ENCODE data around the gene CXCR5.

The CXCR5 gene

GRCh38 chr11:118868659-118869058, 15.0 kb upstream of the CXCR5 start:
- TF ChIP-seq, protein P1, sequence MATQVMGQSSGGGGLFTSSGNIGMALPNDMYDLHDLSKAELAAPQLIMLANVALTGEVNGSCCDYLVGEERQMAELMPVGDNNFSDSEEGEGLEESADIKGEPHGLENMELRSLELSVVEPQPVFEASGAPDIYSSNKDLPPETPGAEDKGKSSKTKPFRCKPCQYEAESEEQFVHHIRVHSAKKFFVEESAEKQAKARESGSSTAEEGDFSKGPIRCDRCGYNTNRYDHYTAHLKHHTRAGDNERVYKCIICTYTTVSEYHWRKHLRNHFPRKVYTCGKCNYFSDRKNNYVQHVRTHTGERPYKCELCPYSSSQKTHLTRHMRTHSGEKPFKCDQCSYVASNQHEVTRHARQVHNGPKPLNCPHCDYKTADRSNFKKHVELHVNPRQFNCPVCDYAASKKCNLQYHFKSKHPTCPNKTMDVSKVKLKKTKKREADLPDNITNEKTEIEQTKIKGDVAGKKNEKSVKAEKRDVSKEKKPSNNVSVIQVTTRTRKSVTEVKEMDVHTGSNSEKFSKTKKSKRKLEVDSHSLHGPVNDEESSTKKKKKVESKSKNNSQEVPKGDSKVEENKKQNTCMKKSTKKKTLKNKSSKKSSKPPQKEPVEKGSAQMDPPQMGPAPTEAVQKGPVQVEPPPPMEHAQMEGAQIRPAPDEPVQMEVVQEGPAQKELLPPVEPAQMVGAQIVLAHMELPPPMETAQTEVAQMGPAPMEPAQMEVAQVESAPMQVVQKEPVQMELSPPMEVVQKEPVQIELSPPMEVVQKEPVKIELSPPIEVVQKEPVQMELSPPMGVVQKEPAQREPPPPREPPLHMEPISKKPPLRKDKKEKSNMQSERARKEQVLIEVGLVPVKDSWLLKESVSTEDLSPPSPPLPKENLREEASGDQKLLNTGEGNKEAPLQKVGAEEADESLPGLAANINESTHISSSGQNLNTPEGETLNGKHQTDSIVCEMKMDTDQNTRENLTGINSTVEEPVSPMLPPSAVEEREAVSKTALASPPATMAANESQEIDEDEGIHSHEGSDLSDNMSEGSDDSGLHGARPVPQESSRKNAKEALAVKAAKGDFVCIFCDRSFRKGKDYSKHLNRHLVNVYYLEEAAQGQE (tag by site-specific recombination; IDR thresholded peaks at IDR 0.05), result no peak
- TF ChIP-seq ZNF658 (tag by site-specific recombination; IDR thresholded peaks at IDR 0.05) (no peak), ZNF701 (tag by site-specific recombination; IDR thresholded peaks at IDR 0.05) (no peak), YY1 (tag by site-specific recombination; IDR thresholded peaks at IDR 0.05) (no peak), ZNF707 (tag by site-specific recombination; IDR thresholded peaks at IDR 0.05) (no peak), ZNF292 (tag by site-specific recombination; IDR thresholded peaks at IDR 0.05; ENCODE audit: borderline replicate concordance, low read depth) (no peak), ZBTB48 (tag by site-specific recombination; IDR thresholded peaks at IDR 0.05) (no peak), ZNF785 (tag by site-specific recombination; IDR thresholded peaks at IDR 0.05) (no peak), ZNF792 (tag by site-specific recombination; IDR thresholded peaks at IDR 0.05) (no peak), ZBTB17 (tag by site-specific recombination; IDR thresholded peaks at IDR 0.05) (no peak), ZNF473 (tag by site-specific recombination; IDR thresholded peaks at IDR 0.05) (no peak), SETDB1 (IDR thresholded peaks at IDR 0.05; ENCODE audit: insufficient read length, low read length) (no peak)
- TF ChIP-seq, protein P2, sequence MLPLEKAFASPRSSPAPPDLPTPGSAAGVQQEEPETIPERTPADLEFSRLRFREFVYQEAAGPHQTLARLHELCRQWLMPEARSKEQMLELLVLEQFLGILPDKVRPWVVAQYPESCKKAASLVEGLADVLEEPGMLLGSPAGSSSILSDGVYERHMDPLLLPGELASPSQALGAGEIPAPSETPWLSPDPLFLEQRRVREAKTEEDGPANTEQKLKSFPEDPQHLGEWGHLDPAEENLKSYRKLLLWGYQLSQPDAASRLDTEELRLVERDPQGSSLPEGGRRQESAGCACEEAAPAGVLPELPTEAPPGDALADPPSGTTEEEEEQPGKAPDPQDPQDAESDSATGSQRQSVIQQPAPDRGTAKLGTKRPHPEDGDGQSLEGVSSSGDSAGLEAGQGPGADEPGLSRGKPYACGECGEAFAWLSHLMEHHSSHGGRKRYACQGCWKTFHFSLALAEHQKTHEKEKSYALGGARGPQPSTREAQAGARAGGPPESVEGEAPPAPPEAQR (tag by site-specific recombination; IDR thresholded peaks at IDR 0.05), result no peak
- TF ChIP-seq, protein P3, sequence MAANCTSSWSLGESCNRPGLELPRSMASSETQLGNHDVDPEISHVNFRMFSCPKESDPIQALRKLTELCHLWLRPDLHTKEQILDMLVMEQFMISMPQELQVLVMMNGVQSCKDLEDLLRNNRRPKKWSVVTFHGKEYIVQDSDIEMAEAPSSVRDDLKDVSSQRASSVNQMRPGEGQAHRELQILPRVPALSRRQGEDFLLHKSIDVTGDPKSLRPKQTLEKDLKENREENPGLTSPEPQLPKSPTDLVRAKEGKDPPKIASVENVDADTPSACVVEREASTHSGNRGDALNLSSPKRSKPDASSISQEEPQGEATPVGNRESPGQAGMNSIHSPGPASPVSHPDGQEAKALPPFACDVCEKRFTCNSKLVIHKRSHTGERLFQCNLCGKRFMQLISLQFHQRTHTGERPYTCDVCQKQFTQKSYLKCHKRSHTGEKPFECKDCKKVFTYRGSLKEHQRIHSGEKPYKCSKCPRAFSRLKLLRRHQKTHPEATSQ (tag by site-specific recombination; IDR thresholded peaks at IDR 0.05), result no peak
- ChIA-PET POLR2A (no interaction called here), CTCF (interaction anchor here (0.7 to 1.6 kb wide), 2 partner anchors 34 to 179 kb away, joined by 4 to 6 read pairs; no protein-coding TSS in a partner anchor)

GRCh38 chr11:118870396-118871343, 13.0 kb upstream of the CXCR5 start:
- Histone ChIP-seq H3K4me3 (ENCODE audit: low read depth, low read length) (no peak overlapping the region), H3K4me1 (ENCODE audit: control insufficient read depth, insufficient read depth, low read length) (no peaks in the 10 kb centered on the region), H3K9me3 (ENCODE audit: control insufficient read depth, insufficient read depth, low read depth, low read length) (no peaks in the 10 kb centered on the region), H3K36me3 (ENCODE audit: control insufficient read depth in 2 of 2, insufficient read depth in 1 of 2, low read length in 2 of 2) (no peaks in the 10 kb centered on the region), H3K27ac (ENCODE audit: extremely low read depth, low read depth, low read length) (no peak overlapping the region)
- CTCF ChIA-PET, result interaction anchor here (0.5 to 0.7 kb wide), 3 partner anchors 15 to 95 kb away, joined by 3 read pairs; no protein-coding TSS in a partner anchor
- POLR2A ChIA-PET, result no interaction called here
- no peak for TF ChIP-seq ZNF174 (tag by site-specific recombination; IDR thresholded peaks at IDR 0.05)
- no peak for TF ChIP-seq ZNF350 (tag by site-specific recombination; IDR thresholded peaks at IDR 0.05)
- TF ChIP-seq, protein P3 (tag by site-specific recombination; IDR thresholded peaks at IDR 0.05), result no peak
- TF ChIP-seq, protein P4, sequence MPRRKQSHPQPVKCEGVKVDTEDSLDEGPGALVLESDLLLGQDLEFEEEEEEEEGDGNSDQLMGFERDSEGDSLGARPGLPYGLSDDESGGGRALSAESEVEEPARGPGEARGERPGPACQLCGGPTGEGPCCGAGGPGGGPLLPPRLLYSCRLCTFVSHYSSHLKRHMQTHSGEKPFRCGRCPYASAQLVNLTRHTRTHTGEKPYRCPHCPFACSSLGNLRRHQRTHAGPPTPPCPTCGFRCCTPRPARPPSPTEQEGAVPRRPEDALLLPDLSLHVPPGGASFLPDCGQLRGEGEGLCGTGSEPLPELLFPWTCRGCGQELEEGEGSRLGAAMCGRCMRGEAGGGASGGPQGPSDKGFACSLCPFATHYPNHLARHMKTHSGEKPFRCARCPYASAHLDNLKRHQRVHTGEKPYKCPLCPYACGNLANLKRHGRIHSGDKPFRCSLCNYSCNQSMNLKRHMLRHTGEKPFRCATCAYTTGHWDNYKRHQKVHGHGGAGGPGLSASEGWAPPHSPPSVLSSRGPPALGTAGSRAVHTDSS (tag by site-specific recombination; IDR thresholded peaks at IDR 0.05), result no peak
- no peak for TF ChIP-seq ZNF654 (tag by site-specific recombination; IDR thresholded peaks at IDR 0.05; ENCODE audit: low read depth)
- TF ChIP-seq BCL11A (tag by site-specific recombination; IDR thresholded peaks at IDR 0.05; ENCODE audit: low read depth), result no peak
- TF ChIP-seq, protein P5, sequence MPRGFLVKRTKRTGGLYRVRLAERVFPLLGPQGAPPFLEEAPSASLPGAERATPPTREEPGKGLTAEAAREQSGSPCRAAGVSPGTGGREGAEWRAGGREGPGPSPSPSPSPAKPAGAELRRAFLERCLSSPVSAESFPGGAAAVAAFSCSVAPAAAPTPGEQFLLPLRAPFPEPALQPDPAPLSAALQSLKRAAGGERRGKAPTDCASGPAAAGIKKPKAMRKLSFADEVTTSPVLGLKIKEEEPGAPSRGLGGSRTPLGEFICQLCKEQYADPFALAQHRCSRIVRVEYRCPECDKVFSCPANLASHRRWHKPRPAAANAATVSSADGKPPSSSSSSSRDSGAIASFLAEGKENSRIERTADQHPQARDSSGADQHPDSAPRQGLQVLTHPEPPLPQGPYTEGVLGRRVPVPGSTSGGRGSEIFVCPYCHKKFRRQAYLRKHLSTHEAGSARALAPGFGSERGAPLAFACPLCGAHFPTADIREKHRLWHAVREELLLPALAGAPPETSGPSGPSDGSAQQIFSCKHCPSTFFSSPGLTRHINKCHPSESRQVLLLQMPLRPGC (tag by site-specific recombination; IDR thresholded peaks at IDR 0.05), result no peak
- no peak for TF ChIP-seq ZNF701 (tag by site-specific recombination; IDR thresholded peaks at IDR 0.05)

More at GRCh38 chr11:118868659-118869058, 15.0 kb upstream of the CXCR5 start:
- Histone ChIP-seq H3K9me3 (ENCODE audit: control insufficient read depth, insufficient read depth, low read depth, low read length) (no peaks in the 10 kb centered on the region), H3K36me3 (ENCODE audit: control insufficient read depth in 2 of 2, insufficient read depth in 1 of 2, low read length in 2 of 2) (no peaks in the 10 kb centered on the region), H3K4me1 (ENCODE audit: control insufficient read depth, insufficient read depth, low read length) (no peaks in the 10 kb centered on the region), H3K27ac (ENCODE audit: extremely low read depth, low read depth, low read length) (no peak overlapping the region), H3K4me3 (ENCODE audit: low read depth, low read length) (no peak overlapping the region)
